Tibial nerve (tissue), 4 donors: ENCODE measurements around the gene BATF. TPM values are rescaled to one million over a fixed set of nuclear protein-coding genes. Genes with fewer than 3 reads are reported as not detected.

ENCODE experiments used
- DNase-seq, 2 donors: peaks; one replicate each; pipeline ENCODE4 v3.0.0-alpha.2; 2019; ENCODE audit warnings: low spot score in 2 of 2
- H3K27ac ChIP-seq, 4 donors: fragments of 200-600 bp; sonication (generic) in 3 of 4; one replicate each; pipeline ENCODE4 v1.5.1; 2017 to 2019; ENCODE audit warnings: mild to moderate bottlenecking in 1 of 4
- H3K27me3 ChIP-seq, 2 donors: fragments of 200-600 bp; sonication (generic) in 1 of 2; one replicate each; pipeline versions ENCODE4 v1.5.1 to v1.6.0; 2017 to 2019
- H3K36me3 ChIP-seq, 3 donors: fragments of 200-600 bp; sonication (generic); one replicate each; pipeline ENCODE4 v1.5.1; 2018 to 2019
- H3K4me1 ChIP-seq, 4 donors: fragments of 200-600 bp; sonication (generic) in 3 of 4; one replicate each; pipeline ENCODE4 v1.5.1; 2017 to 2019
- H3K4me3 ChIP-seq, 4 donors: fragments of 200-600 bp; sonication (generic) in 3 of 4; one replicate each; pipeline ENCODE4 v1.5.1; 2017 to 2019; ENCODE audit warnings: mild to moderate bottlenecking in 1 of 4, moderate library complexity in 1 of 4
- H3K9me3 ChIP-seq, 4 donors: fragments of 200-600 bp; sonication (generic) in 3 of 4; one replicate each; pipeline ENCODE4 v1.5.1; 2017 to 2019
- EP300 ChIP-seq, 2 donors: sonication (generic); formaldehyde crosslinking; IDR thresholded peaks; one replicate each; pipeline ENCODE4 v1.6.1; 2017; ENCODE audit warnings: antibody characterized with exemption in 2 of 2, mild to moderate bottlenecking in 1 of 2
- POLR2A ChIP-seq, 2 donors: fragments of 450-650 bp; IDR thresholded peaks; one replicate each; pipeline ENCODE4 v1.6.1; 2017; ENCODE audit warnings: antibody characterized with exemption in 2 of 2, mild to moderate bottlenecking in 2 of 2, moderate library complexity in 2 of 2
- WGBS, 2 donors: methylation state at CpG; one replicate each; pipeline ENCODE4 v1.1.5; 2018; 5-methylcytosine and 5-hydroxymethylcytosine counted together
- total RNA-seq, 4 donors: library from RNA; depleted of rRNA; stranded (reverse); fragments of >200 nt; gene quantifications; one replicate each; pipeline ENCODE4 v1.1.0, GENCODE V29; 2016
- TF ChIP-seq, protein P1 (sequence below), 5 experiments: fragments of 200-600 bp in 3 of 5; fragments of 450-650 bp in 2 of 5; sonication (generic) in 3 of 5; IDR thresholded peaks; one replicate each; pipeline ENCODE4 v1.5.1; 2016 to 2019; ENCODE audit warnings: antibody characterized with exemption in 5 of 5, mild to moderate bottlenecking in 3 of 5, moderate library complexity in 2 of 5

BATF gene
- total RNA-seq, 4 donors from 2014 or later = 3.8 to 11.1 (median 6.3) TPM; not detected in 1

DNA sequence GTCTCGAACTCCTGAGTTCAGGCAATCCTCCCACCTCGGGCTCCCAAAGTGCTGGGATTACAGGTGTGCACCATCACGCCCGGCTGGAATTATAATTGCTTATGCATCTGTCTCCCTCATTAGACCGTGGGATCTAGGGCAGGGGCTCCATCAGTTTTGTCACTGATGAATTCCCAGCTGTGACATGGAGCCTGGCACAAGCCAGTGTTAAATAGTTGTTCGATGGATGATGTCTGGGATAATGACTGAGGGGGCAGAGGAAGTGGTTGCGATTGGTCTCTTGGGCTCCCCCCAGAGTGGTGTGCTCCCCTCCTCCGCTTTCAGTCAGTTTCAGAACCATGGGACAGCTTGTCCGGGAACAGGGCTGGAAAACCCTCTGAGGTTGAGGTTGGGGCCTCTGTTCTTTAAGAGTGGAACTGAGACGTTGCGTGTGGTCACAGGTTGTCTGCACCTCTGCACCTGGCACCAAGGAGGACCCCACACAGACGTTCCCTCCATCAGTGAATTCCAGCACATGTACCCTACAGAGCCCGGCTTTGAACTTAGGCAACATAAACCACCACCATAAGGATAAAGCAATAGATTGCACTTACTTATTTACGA, 30.8 kb upstream of the BATF start:
- WGBS, 2 donors = 75 to 81% methylated on average over 14 of the region's 14 CpGs

DNA sequence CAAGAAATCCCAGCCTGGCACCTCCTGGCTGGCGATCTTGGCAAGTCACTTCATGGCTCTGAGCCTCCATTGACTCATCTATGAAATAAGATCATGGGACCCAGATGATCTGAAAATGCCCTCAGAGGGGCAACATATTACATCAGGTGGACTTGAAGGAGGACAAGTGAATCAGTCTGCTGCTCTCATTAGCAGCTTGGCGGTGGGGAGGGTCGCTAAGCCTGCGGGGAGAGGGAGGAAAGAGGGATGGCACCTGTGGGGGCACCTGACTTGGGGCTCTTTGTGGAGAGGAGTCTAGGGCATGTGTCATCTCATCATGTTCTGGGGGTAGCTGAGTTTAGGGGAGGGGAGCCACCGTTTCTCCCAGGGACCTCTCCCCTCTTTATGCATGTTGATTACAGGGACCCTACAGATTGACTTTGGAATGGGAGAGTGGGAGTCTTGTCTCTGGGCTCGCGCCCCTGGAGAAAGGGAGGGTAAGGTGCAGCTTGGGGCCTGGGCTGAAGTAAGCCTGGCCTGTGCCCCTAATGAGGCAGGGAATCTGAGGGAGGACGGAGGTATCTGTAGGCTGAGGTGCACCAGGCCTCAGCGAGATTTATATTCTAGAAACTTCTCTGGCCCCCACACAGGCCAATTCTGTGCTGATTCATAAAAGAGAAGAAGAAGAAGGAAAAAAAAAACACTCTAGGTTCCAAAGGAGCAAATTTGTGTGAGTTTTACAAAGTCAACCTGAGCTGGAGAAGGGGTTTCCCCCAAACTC, 29.3 kb upstream of the BATF start:
- WGBS, 2 donors = 89 to 92% methylated on average over 9 of the region's 9 CpGs
- Histone ChIP-seq H3K4me1 (peaks cover 0 to 3% (median 0%) of the 10 kb centered on the region in 4 donors), H3K36me3 (no peaks in the 10 kb centered on the region), H3K4me3 (no peak overlapping the region), H3K9me3 (no peaks in the 10 kb centered on the region), H3K27ac (no peak overlapping the region), H3K27me3 (no peaks in the 10 kb centered on the region)
- TF ChIP-seq, protein P1, sequence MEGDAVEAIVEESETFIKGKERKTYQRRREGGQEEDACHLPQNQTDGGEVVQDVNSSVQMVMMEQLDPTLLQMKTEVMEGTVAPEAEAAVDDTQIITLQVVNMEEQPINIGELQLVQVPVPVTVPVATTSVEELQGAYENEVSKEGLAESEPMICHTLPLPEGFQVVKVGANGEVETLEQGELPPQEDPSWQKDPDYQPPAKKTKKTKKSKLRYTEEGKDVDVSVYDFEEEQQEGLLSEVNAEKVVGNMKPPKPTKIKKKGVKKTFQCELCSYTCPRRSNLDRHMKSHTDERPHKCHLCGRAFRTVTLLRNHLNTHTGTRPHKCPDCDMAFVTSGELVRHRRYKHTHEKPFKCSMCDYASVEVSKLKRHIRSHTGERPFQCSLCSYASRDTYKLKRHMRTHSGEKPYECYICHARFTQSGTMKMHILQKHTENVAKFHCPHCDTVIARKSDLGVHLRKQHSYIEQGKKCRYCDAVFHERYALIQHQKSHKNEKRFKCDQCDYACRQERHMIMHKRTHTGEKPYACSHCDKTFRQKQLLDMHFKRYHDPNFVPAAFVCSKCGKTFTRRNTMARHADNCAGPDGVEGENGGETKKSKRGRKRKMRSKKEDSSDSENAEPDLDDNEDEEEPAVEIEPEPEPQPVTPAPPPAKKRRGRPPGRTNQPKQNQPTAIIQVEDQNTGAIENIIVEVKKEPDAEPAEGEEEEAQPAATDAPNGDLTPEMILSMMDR (IDR thresholded peaks at IDR 0.05) = no peak
- TF ChIP-seq POLR2A (IDR thresholded peaks at IDR 0.05) (no peak), EP300 (IDR thresholded peaks at IDR 0.05) (no peak)
- DNase-seq = no peak

More for the DNA sequence above, 30.8 kb upstream of the BATF start:
- Histone ChIP-seq H3K4me1 (peaks cover 0 to 3% (median 0%) of the 10 kb centered on the region in 4 donors), H3K9me3 (no peaks in the 10 kb centered on the region), H3K27ac (no peak overlapping the region), H3K4me3 (no peak overlapping the region), H3K36me3 (no peaks in the 10 kb centered on the region), H3K27me3 (no peaks in the 10 kb centered on the region)
- no peak for DNase-seq
- TF ChIP-seq EP300 (IDR thresholded peaks at IDR 0.05) (no peak), POLR2A (IDR thresholded peaks at IDR 0.05) (no peak)
- TF ChIP-seq, protein P1 (IDR thresholded peaks at IDR 0.05) = no peak

GRCh38 chr14:75493592-75494087, 28.6 kb upstream of the BATF start:
- 76 to 78% methylated on average over 8 of the region's 8 CpGs for WGBS, 2 donors
- DNase-seq = no peak
- TF ChIP-seq POLR2A (IDR thresholded peaks at IDR 0.05) = no peak
- TF ChIP-seq EP300 (IDR thresholded peaks at IDR 0.05) = no peak
- TF ChIP-seq, protein P1 (IDR thresholded peaks at IDR 0.05) = no peak
- Histone ChIP-seq H3K4me3 (no peak overlapping the region), H3K27me3 (no peaks in the 10 kb centered on the region), H3K4me1 (peaks cover 0 to 3% (median 0%) of the 10 kb centered on the region in 4 donors), H3K36me3 (no peaks in the 10 kb centered on the region), H3K9me3 (no peaks in the 10 kb centered on the region), H3K27ac (no peak overlapping the region)

DNA sequence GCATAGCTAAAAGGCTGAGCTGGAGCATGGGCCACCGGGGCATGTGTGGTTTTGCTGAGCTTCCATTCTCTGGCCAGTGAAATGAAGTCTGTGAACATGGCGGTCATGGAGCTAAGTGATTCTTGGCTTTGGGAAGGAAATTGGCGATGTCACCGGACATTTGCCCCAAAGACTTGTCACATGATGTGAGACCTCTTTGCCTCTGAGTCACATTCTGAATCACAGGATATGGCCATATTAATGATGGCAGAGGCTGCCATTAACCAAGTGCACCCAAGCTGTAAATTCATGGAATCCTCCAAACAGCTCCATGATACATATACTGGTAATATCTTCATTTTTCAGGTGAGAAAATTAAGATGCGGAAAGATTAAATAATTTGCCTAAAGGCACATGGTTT, 27.4 kb upstream of the BATF start:
- TF ChIP-seq, protein P1 (IDR thresholded peaks at IDR 0.05) = no peak
- no peak for TF ChIP-seq POLR2A (IDR thresholded peaks at IDR 0.05)
- TF ChIP-seq EP300 (IDR thresholded peaks at IDR 0.05) = no peak
- Histone ChIP-seq H3K9me3 (no peaks in the 10 kb centered on the region), H3K4me1 (no peaks in the 10 kb centered on the region), H3K36me3 (no peaks in the 10 kb centered on the region), H3K4me3 (no peak overlapping the region), H3K27me3 (no peaks in the 10 kb centered on the region), H3K27ac (no peak overlapping the region)
- WGBS, 2 donors = 95 to 97% methylated on average over 5 of the region's 5 CpGs
- DNase-seq = no peak

GRCh38 chr14:75495399-75495798, 26.9 kb upstream of the BATF start:
- WGBS, 2 donors = 78 to 80% methylated on average over 3 of the region's 3 CpGs
- Histone ChIP-seq H3K9me3 (no peaks in the 10 kb centered on the region), H3K36me3 (no peaks in the 10 kb centered on the region), H3K4me1 (no peaks in the 10 kb centered on the region), H3K27ac (no peak overlapping the region), H3K27me3 (no peaks in the 10 kb centered on the region), H3K4me3 (no peak overlapping the region)
- no peak for DNase-seq
- TF ChIP-seq EP300 (IDR thresholded peaks at IDR 0.05) (no peak), POLR2A (IDR thresholded peaks at IDR 0.05) (no peak)
- TF ChIP-seq, protein P1 (IDR thresholded peaks at IDR 0.05) = no peak
